K562 (cell line): ENCODE results near the gene NAV2. TPM values are rescaled to one million over a fixed set of nuclear protein-coding genes. Genes with fewer than 3 reads are reported as not detected.

Experiments
- ATAC-seq: fragments of 200-7000 bp; cut with Tn5 transposase; 3 replicates; pipeline ENCODE4 v1.9.1; 2020; ENCODE audit warnings: moderate library complexity
- BruUV-seq: library from RNA; stranded (reverse); fragments of 400-500 nt; replicated peaks from 2 replicates; lab custom pipeline; 2021; lab: Mats Ljungman, UMichigan
- CTCF ChIA-PET: fragments of 300-600 bp; formaldehyde crosslinking; extraction: SDS; loops from one replicate; lab custom pipeline; 2021; ENCODE audit warnings: low intra/inter-chr PET ratio; lab: Yijun Ruan, JAX
- POLR2A ChIA-PET: fragments of 300-600, 350-650 bp; sonication (Branson Sonifier 250); formaldehyde crosslinking; extraction: SDS; loops from one replicate; lab custom pipeline; 2021; ENCODE audit warnings: antibody characterized with exemption, inconsistent platforms; lab: Yijun Ruan, JAX
- DNase-seq, 4 experiments: peaks; one replicate each; pipeline versions ENCODE4 v3.0.0 to v3.0.0-alpha.2; 2011 to 2018; ENCODE audit warnings: low spot score in 3 of 4, mixed read lengths in 3 of 4; ENCODE audit errors: extremely low read depth in 1 of 4
- FAIRE-seq: peaks from 2 replicates; lab custom pipeline; 2011; peaks lifted over from hg19 to GRCh38; lab: Jason Lieb, UNC
- H2AFZ ChIP-seq: 2 replicates; pipeline ENCODE4 v1.6.0; 2011; ENCODE audit warnings: low read depth, low read length, control low read depth, inconsistent platforms
- H3K27ac ChIP-seq: fragments of 200-600 bp; 3 replicates; pipeline ENCODE4 v1.8.0; 2011; ENCODE audit warnings: low read depth, mild to moderate bottlenecking, control low read depth, inconsistent platforms, low read length, moderate library complexity, mixed read lengths; ENCODE audit errors: extremely low read depth
- H3K27me3 ChIP-seq, 2 experiments: fragments of 300-600 bp in 1 of 2; 2 replicates in 1 of 2; 3 replicates in 1 of 2; pipeline versions ENCODE4 v1.6.0 to v1.8.0; 2011; ENCODE audit warnings: inconsistent platforms in 2 of 2, low read length in 2 of 2, mild to moderate bottlenecking in 1 of 2, mixed read lengths in 1 of 2, moderate library complexity in 1 of 2; ENCODE audit not compliant: control insufficient read depth in 2 of 2, insufficient read depth in 2 of 2
- H3K36me3 ChIP-seq: fragments of 300-600 bp; 3 replicates; pipeline ENCODE4 v1.8.0; 2011; ENCODE audit warnings: mild to moderate bottlenecking, low read length, inconsistent platforms; ENCODE audit not compliant: control insufficient read depth, insufficient read depth
- H3K4me1 ChIP-seq, 2 experiments: fragments of 200-600 bp in 1 of 2; replicated peaks in 1 of 2; 2 replicates in 1 of 2; 3 replicates in 1 of 2; pipeline versions ENCODE4 v1.5.1 to v1.8.0; 2011; ENCODE audit warnings: inconsistent platforms in 2 of 2, low read length in 2 of 2, mild to moderate bottlenecking in 1 of 2, mixed read lengths in 1 of 2, moderate library complexity in 1 of 2; ENCODE audit not compliant: control insufficient read depth in 2 of 2, insufficient read depth in 2 of 2
- H3K4me2 ChIP-seq: 2 replicates; pipeline ENCODE4 v1.6.1; 2011; ENCODE audit warnings: low read length, control low read depth, inconsistent platforms, mixed read lengths; ENCODE audit not compliant: insufficient read depth
- H3K4me3 ChIP-seq: fragments of 200-600 bp; sonication (generic), shearing (Covaris generic); 2 replicates; pipeline ENCODE4 v1.5.1; 2016; ENCODE audit warnings: control low read depth, inconsistent platforms
- H3K79me2 ChIP-seq: fragments of 200-600 bp; 3 replicates; pipeline ENCODE4 v1.8.0; 2011; ENCODE audit warnings: low read length, inconsistent platforms; ENCODE audit not compliant: control insufficient read depth, insufficient read depth
- H3K9ac ChIP-seq, 2 experiments: 2 replicates each; pipeline versions ENCODE4 v1.6.0 to v1.6.1; 2011; ENCODE audit warnings: low read depth in 2 of 2, low read length in 2 of 2, control low read depth in 1 of 2, inconsistent platforms in 1 of 2, mild to moderate bottlenecking in 1 of 2, mixed read lengths in 1 of 2; ENCODE audit not compliant: insufficient read depth in 1 of 2
- H3K9me1 ChIP-seq: one replicate; pipeline ENCODE4 v1.6.0; 2011; ENCODE audit warnings: inconsistent platforms, mild to moderate bottlenecking, low read length, moderate library complexity; ENCODE audit not compliant: control insufficient read depth, insufficient read depth
- H3K9me3 ChIP-seq: replicated peaks from 2 replicates; pipeline ENCODE4 v1.5.1; 2011; ENCODE audit warnings: low read depth, low read length, inconsistent platforms; ENCODE audit not compliant: control insufficient read depth, insufficient read depth
- H4K20me1 ChIP-seq: replicated peaks from 2 replicates; pipeline ENCODE4 v1.6.1; 2011; ENCODE audit warnings: low read length, inconsistent platforms, mixed read lengths; ENCODE audit not compliant: control insufficient read depth, insufficient read depth
- CBFA2T3 ChIP-seq: fragments of 450-650 bp; IDR thresholded peaks from 2 replicates; pipeline ENCODE4 v1.6.1; 2017
- DIDO1 ChIP-seq: fragments of 450-650 bp; IDR thresholded peaks from 2 replicates; pipeline ENCODE4 v1.6.1; 2016; ENCODE audit warnings: low read depth, missing biosample characterization, missing genetic modification characterization
- EP300 ChIP-seq: IDR thresholded peaks from 2 replicates; pipeline ENCODE4 v1.6.1; 2012; ENCODE audit warnings: low read length, improper control_type of control experiment
- EWSR1 ChIP-seq: fragments of 450-650 bp; IDR thresholded peaks from 2 replicates; pipeline ENCODE4 v1.6.1; 2018; ENCODE audit warnings: borderline replicate concordance, mild to moderate bottlenecking, low read depth, moderate library complexity; ENCODE audit not compliant: partially characterized antibody
- FOXP1 ChIP-seq: sonication (generic); formaldehyde crosslinking; IDR thresholded peaks from 2 replicates; pipeline ENCODE4 v1.8.0; 2022; ENCODE audit warnings: mild to moderate bottlenecking, missing genetic modification reagents
- GMEB1 ChIP-seq: fragments of 250-450 bp; sonication (Bioruptor Pico); IDR thresholded peaks from 2 replicates; pipeline ENCODE4 v1.4.0; 2020; ENCODE audit warnings: mild to moderate bottlenecking
- GTF2F1 ChIP-seq: IDR thresholded peaks from 2 replicates; pipeline ENCODE4 v1.6.1; 2011; ENCODE audit warnings: low read depth, low read length, improper control_type of control experiment
- HNRNPH1 ChIP-seq: fragments of 200-400 bp; formaldehyde crosslinking; optimal IDR thresholded peaks from 2 replicates; pipeline ENCODE3; 2017; ENCODE audit warnings: low read depth, mild to moderate bottlenecking, low read length, moderate library complexity
- ILK ChIP-seq: fragments of 450-650 bp; IDR thresholded peaks from 2 replicates; pipeline ENCODE4 v1.6.1; 2016; ENCODE audit warnings: missing genetic modification characterization, low read depth, mild to moderate bottlenecking, missing compliant biosample characterization, moderate library complexity, borderline replicate concordance
- PKNOX1 ChIP-seq: fragments of 450-650 bp; IDR thresholded peaks from 2 replicates; pipeline ENCODE4 v1.6.1; 2016
- SP1 ChIP-seq: sonication (generic); formaldehyde crosslinking; IDR thresholded peaks from 2 replicates; pipeline ENCODE4 v1.8.1; 2022; ENCODE audit warnings: mild to moderate bottlenecking, missing genetic modification reagents
- STAG1 ChIP-seq: sonication (generic); formaldehyde crosslinking; IDR thresholded peaks from 2 replicates; pipeline ENCODE4 v1.5.0; 2020; ENCODE audit warnings: missing genetic modification reagents, borderline replicate concordance
- STAT5A ChIP-seq: IDR thresholded peaks from 2 replicates; pipeline ENCODE4 v1.6.1; 2012; ENCODE audit warnings: low read length, inconsistent platforms, borderline replicate concordance
- ZNF134 ChIP-seq: fragments of 250-450 bp; sonication (Bioruptor Pico); conservative IDR thresholded peaks from 2 replicates; pipeline ENCODE4 v1.4.0; 2020
- ZNF184 ChIP-seq: sonication (generic); formaldehyde crosslinking; IDR thresholded peaks from 2 replicates; pipeline ENCODE4 v1.5.0; 2020; ENCODE audit warnings: missing genetic modification reagents
- ZNF316 ChIP-seq: fragments of 450-650 bp; IDR thresholded peaks from 2 replicates; pipeline ENCODE4 v1.6.1; 2016
- WGBS: fragments of 100-300 bp; shearing (Covaris generic); methylation state at CpG from one replicate; pipeline ENCODE4 v1.1.6; 2016; ENCODE audit warnings: low coverage, mixed read lengths; ENCODE audit not compliant: insufficient coverage; ENCODE audit errors: missing lambda C conversion rate; 5-methylcytosine and 5-hydroxymethylcytosine counted together
- in situ Hi-C: fragments of 300-500 bp; cut with MboI; formaldehyde crosslinking; loops from 4 replicates; pipeline ENCODE4 v1.15.0; 2018; ENCODE audit warnings: inconsistent platforms, mixed read lengths
- intact Hi-C: fragments of 100-400 bp; cut with micrococcal nuclease; formaldehyde crosslinking; loops from 2 replicates; pipeline ENCODE4 v1.14.2; 2022
- polyA plus RNA-seq, 8 experiments: library from polyadenylated mRNA; depleted of rRNA in 4 of 8; stranded (reverse) in 5 of 8; unstranded in 3 of 8; fragments of >200 nt; fragmentation: Nextera tagmentation in 2 of 8; fragmentation: Illumina TruSeq in 1 of 8; extraction: Ambion mirVana in 2 of 8; extraction: Trizol in 1 of 8; gene quantifications; 2 replicates each; pipeline versions ENCODE4 v1.2.1 to v1.2.3, GENCODE V29; 2011 to 2014; ENCODE audit warnings: inconsistent platforms in 1 of 8, missing spikeins in 1 of 8
- total RNA-seq, 7 experiments: library from RNA; depleted of rRNA in 6 of 7; stranded (reverse); fragments of >200 nt in 6 of 7; fragmentation: Illumina TruSeq in 2 of 7; extraction: Trizol in 2 of 7; gene quantifications; 2 replicates each; pipeline versions ENCODE4 v1.2.1 to v1.2.3, GENCODE V29; 2011 to 2021; ENCODE audit warnings: low replicate concordance in 1 of 7

The NAV2 gene
- total and polyA plus RNA-seq, 9 of the 15 experiments (the other 6 are each of a cell fraction or from before 2014, with no cell fraction given) = 0.03 to 0.35 (median 0.05) TPM

GRCh38 chr11:19715373-19715772 lies 2.7 kb downstream of the NAV2 start:
- Histone ChIP-seq H3K9ac (no peak overlapping the region), H2AFZ (no peak overlapping the region), H3K4me2 (no peak overlapping the region), H3K27ac (no peak overlapping the region), H4K20me1 (peaks cover 14% of the 10 kb centered on the region), H3K4me1 (peaks cover 16 to 32% of the 10 kb centered on the region in 2 experiments), H3K79me2 (no peaks in the 10 kb centered on the region), H3K27me3 (peaks cover 6 to 30% of the 10 kb centered on the region in 2 experiments), H3K36me3 (no peaks in the 10 kb centered on the region), H3K9me1 (no peaks in the 10 kb centered on the region), H3K4me3 (no peak overlapping the region), H3K9me3 (no peaks in the 10 kb centered on the region)
- BruUV-seq = no TSS peak
- no peak for FAIRE-seq
- WGBS = 0% methylated on average over 4 of the region's 6 CpGs
- no peak for DNase-seq
- ChIA-PET POLR2A (interaction anchor here (1.6 kb wide), 1 partner anchor 12 kb away, joined by 3 read pairs; no protein-coding TSS in a partner anchor), CTCF (no interaction called here)
- in situ Hi-C loops (no loop called here), intact Hi-C loops (no loop called here)
- TF ChIP-seq PKNOX1 (0 out of 2 replicates have a peak, but pooled peaks have one; percentile 14), HNRNPH1 (no peak)
- no peak for ATAC-seq

GRCh38 chr11:19718051-19718450 lies 5.4 kb downstream of the NAV2 start:
- CTCF ChIA-PET = no interaction called here
- peaks cover 11 to 18% of the 10 kb centered on the region in 2 experiments for H3K4me1 ChIP-seq
- TF ChIP-seq CBFA2T3 (no peak), ZNF316 (no peak), STAG1 (CRISPR knock-in tag) (no peak), ZNF134 (no peak), EP300 (no peak), DIDO1 (no peak), GTF2F1 (no peak), ZNF184 (CRISPR knock-in tag) (no peak), SP1 (no peak), EWSR1 (no peak), STAT5A (no peak), FOXP1 (CRISPR knock-in tag) (no peak), GMEB1 (CRISPR knock-in tag) (no peak), ILK (tag) (no peak)

More at GRCh38 chr11:19718051-19718450, 5.4 kb downstream of the NAV2 start:
- Histone ChIP-seq H3K4me2 (no peak overlapping the region), H3K9ac (no peak overlapping the region), H3K9me1 (no peaks in the 10 kb centered on the region), H4K20me1 (peaks cover 14% of the 10 kb centered on the region), H2AFZ (no peak overlapping the region), H3K9me3 (no peaks in the 10 kb centered on the region), H3K27me3 (peaks cover 6 to 30% of the 10 kb centered on the region in 2 experiments), H3K27ac (no peak overlapping the region), H3K79me2 (no peaks in the 10 kb centered on the region), H3K4me3 (no peak overlapping the region), H3K36me3 (no peaks in the 10 kb centered on the region)
- no TSS peak for BruUV-seq
- DNase-seq (no peak), FAIRE-seq (no peak), ATAC-seq (no peak)
- intact Hi-C loops = no loop called here
- POLR2A ChIA-PET = interaction anchor here (1.3 kb wide), 1 partner anchor 18 kb away, joined by 3 read pairs; no protein-coding TSS in a partner anchor
- in situ Hi-C loops = no loop called here
- WGBS = 0% methylated on average over 1 of the region's 1 CpG
